GM23338 (cell line): ENCODE results near the gene MAPKBP1. TPM values are rescaled to one million over a fixed set of nuclear protein-coding genes. Genes with fewer than 3 reads are reported as not detected.

Source experiments
- ATAC-seq: fragments of 200-7000 bp; cut with Tn5 transposase; 3 replicates; pipeline ENCODE4 v1.9.1; 2020
- DNase-seq: peaks from one replicate; pipeline ENCODE4 v3.0.0-alpha.2; 2015; ENCODE audit warnings: low spot score
- H2AFZ ChIP-seq: fragments of 200-600 bp; sonication (generic); 2 replicates; pipeline ENCODE4 v1.8.0; 2016; ENCODE audit warnings: antibody characterized with exemption, mild to moderate bottlenecking, moderate library complexity
- H3F3A ChIP-seq: fragments of 200-600 bp; sonication (generic); replicated peaks from 2 replicates; pipeline ENCODE4 v1.8.0; 2017; ENCODE audit warnings: antibody characterized with exemption, mixed run types, low read depth
- H3K27ac ChIP-seq: fragments of 200-600 bp; sonication (generic); 2 replicates; pipeline ENCODE4 v1.6.1; 2016; ENCODE audit warnings: low read depth
- H3K27me3 ChIP-seq: fragments of 200-600 bp; sonication (generic); 2 replicates; pipeline ENCODE4 v1.8.0; 2016; ENCODE audit warnings: mild to moderate bottlenecking, mixed run types, moderate library complexity; ENCODE audit not compliant: insufficient read depth
- H3K36me3 ChIP-seq: fragments of 200-600 bp; sonication (generic); 2 replicates; pipeline ENCODE4 v1.8.0; 2016; ENCODE audit warnings: mild to moderate bottlenecking; ENCODE audit not compliant: insufficient read depth
- H3K4me1 ChIP-seq: fragments of 200-600 bp; sonication (generic); 2 replicates; pipeline ENCODE4 v1.8.0; 2016; ENCODE audit warnings: mild to moderate bottlenecking, moderate library complexity; ENCODE audit not compliant: insufficient read depth
- H3K4me2 ChIP-seq: fragments of 200-600 bp; sonication (generic); 2 replicates; pipeline ENCODE4 v1.7.1; 2017; ENCODE audit warnings: mixed run types
- H3K4me3 ChIP-seq: fragments of 200-600 bp; sonication (generic); 2 replicates; pipeline ENCODE4 v1.6.1; 2016; ENCODE audit warnings: mixed run types
- H3K79me2 ChIP-seq: fragments of 200-600 bp; sonication (generic); replicated peaks from 2 replicates; pipeline ENCODE4 v1.8.0; 2017; ENCODE audit warnings: mild to moderate bottlenecking; ENCODE audit not compliant: insufficient read depth
- H3K9me2 ChIP-seq: fragments of 200-600 bp; sonication (generic); 2 replicates; pipeline ENCODE4 v1.8.0; 2017; ENCODE audit not compliant: insufficient read depth
- H4K20me1 ChIP-seq: fragments of 200-600 bp; sonication (generic); replicated peaks from 2 replicates; pipeline ENCODE4 v1.8.0; 2017; ENCODE audit warnings: mild to moderate bottlenecking; ENCODE audit not compliant: insufficient read depth
- H3K27ac Mint-ChIP-seq: 2 replicates; pipeline ENCODE4 v1.8.0; 2020; ENCODE audit warnings: inconsistent platforms, mild to moderate bottlenecking, moderate library complexity, mixed read lengths
- H3K27me3 Mint-ChIP-seq: 3 replicates; pipeline ENCODE4 v1.8.0; 2022; ENCODE audit warnings: low read depth, mild to moderate bottlenecking, moderate library complexity, mixed read lengths, inconsistent platforms; ENCODE audit not compliant: insufficient read depth, poor library complexity
- H3K36me3 Mint-ChIP-seq: 3 replicates; pipeline ENCODE4 v1.8.0; 2021; ENCODE audit warnings: low read depth, mild to moderate bottlenecking, inconsistent platforms, moderate library complexity, mixed read lengths
- H3K4me1 Mint-ChIP-seq: 3 replicates; pipeline ENCODE4 v1.8.0; 2020; ENCODE audit warnings: mild to moderate bottlenecking, inconsistent platforms, mixed read lengths
- H3K4me3 Mint-ChIP-seq: 3 replicates; pipeline ENCODE4 v1.8.0; 2021; ENCODE audit warnings: moderate library complexity, mild to moderate bottlenecking, inconsistent platforms, mixed read lengths
- H3K9me3 Mint-ChIP-seq: 3 replicates; pipeline ENCODE4 v1.8.0; 2020; ENCODE audit warnings: moderate library complexity, mild to moderate bottlenecking, inconsistent platforms, mixed read lengths
- CREB1 ChIP-seq: fragments of 250-450 bp; sonication (Bioruptor Pico); IDR thresholded peaks from 2 replicates; pipeline ENCODE4 v1.5.0; 2020; ENCODE audit warnings: low read depth, mild to moderate bottlenecking, moderate library complexity
- EZH2 ChIP-seq: fragments of 200-600 bp; sonication (generic); IDR thresholded peaks from one replicate; pipeline ENCODE4 v1.8.0; 2017; ENCODE audit warnings: antibody characterized with exemption, mild to moderate bottlenecking, low read depth; ENCODE audit not compliant: unreplicated experiment
- EZH2phosphoT487 ChIP-seq: fragments of 200-600 bp; sonication (generic); IDR thresholded peaks from one replicate; pipeline ENCODE4 v1.8.1; 2018; ENCODE audit warnings: antibody characterized with exemption; ENCODE audit not compliant: unreplicated experiment
- JUNB ChIP-seq: IDR thresholded peaks from one replicate; pipeline ENCODE4 v1.6.1; 2016; ENCODE audit warnings: antibody characterized with exemption; ENCODE audit not compliant: unreplicated experiment
- NANOG ChIP-seq: IDR thresholded peaks from 2 replicates; pipeline ENCODE4 v1.6.1; 2016; ENCODE audit warnings: antibody characterized with exemption, borderline replicate concordance
- POLR2AphosphoS5 ChIP-seq: IDR thresholded peaks from 2 replicates; pipeline ENCODE4 v1.6.1; 2016; ENCODE audit warnings: antibody characterized with exemption, low read depth
- STAT1 ChIP-seq: IDR thresholded peaks from one replicate; pipeline ENCODE4 v1.6.1; 2016; ENCODE audit warnings: antibody characterized with exemption; ENCODE audit not compliant: unreplicated experiment
- ZNF114 ChIP-seq: fragments of 250-450 bp; sonication (Bioruptor Pico); IDR thresholded peaks from 2 replicates; pipeline ENCODE4 v1.5.0; 2020; ENCODE audit warnings: mild to moderate bottlenecking, moderate library complexity
- polyA plus RNA-seq: library from polyadenylated mRNA; unstranded; fragments of >200 nt; fragmentation: Nextera tagmentation; extraction: Ambion mirVana; gene quantifications from 2 replicates; pipeline ENCODE4 v1.2.1, GENCODE V29; 2016
- total RNA-seq: library from RNA; depleted of rRNA; stranded (reverse); fragments of >200 nt; shearing (Covaris generic); gene quantifications from 2 replicates; pipeline ENCODE4 v1.2.3, GENCODE V29; 2014
- TF ChIP-seq, protein P1 (sequence below), 2 experiments: fragments of 200-600 bp in 1 of 2; sonication (generic) in 1 of 2; conservative IDR thresholded peaks; 2 replicates each; pipeline versions ENCODE4 v1.5.1 to v1.6.1; 2016 to 2017; ENCODE audit warnings: antibody characterized with exemption in 2 of 2, low read depth in 2 of 2, mild to moderate bottlenecking in 2 of 2, moderate library complexity in 1 of 2
- TF ChIP-seq, protein P2 (sequence below): IDR thresholded peaks from one replicate; pipeline ENCODE4 v1.6.1; 2018; ENCODE audit warnings: antibody characterized with exemption; ENCODE audit not compliant: unreplicated experiment

The MAPKBP1 gene
- total and polyA plus RNA-seq, 2 experiments from 2014 or later, result 1.9 to 8.9 TPM

DNA sequence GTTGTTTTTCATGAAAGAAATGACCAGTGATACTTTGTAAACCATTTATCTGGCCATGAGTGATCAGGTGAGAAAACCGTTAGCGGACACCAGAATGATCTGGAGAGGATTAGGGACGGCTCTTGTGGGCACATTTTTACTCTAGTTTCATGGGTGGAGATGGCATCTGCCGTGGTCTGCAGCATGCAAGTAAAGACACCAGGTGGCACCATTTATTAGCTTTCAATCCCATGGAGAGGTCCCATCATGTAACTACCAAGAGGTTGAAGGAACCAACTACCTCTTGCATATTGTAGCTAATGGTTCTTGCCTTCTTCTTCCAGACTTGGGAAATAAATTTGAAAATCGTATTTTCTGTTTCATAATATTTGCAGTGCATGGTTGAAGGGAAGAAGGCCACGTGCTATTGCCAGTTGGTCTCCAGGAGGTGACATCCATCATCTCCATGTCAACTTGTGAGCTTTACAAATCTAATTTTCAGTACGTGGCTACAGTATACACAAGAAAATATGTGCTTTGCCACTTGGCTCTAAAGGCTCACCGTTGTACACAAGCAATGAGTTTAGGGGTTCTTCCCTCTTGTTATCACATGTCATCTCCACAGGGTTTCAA is 1.5 kb upstream of the MAPKBP1 start:
- peaks cover 8% of the 10 kb centered on the region for H3K79me2 ChIP-seq
- peak overlapping the region; percentile 49 for H3K4me3 ChIP-seq
- no peak overlapping the region for H2AFZ ChIP-seq
- H3K36me3 ChIP-seq, result no peaks in the 10 kb centered on the region
- Mint-ChIP-seq H3K27me3 (peaks cover 2% of the 10 kb centered on the region), H3K4me3 (peak overlapping the region; percentile 86), H3K9me3 (no peaks in the 10 kb centered on the region), H3K27ac (peak overlapping the region; percentile 99; the same call in 1 of the 2 replicates), H3K36me3 (no peaks in the 10 kb centered on the region), H3K4me1 (peaks cover 33% of the 10 kb centered on the region)
- peak overlapping the region; percentile 95 for H3K27ac ChIP-seq
- DNase-seq, result peak; percentile 86
- TF ChIP-seq, protein P1, sequence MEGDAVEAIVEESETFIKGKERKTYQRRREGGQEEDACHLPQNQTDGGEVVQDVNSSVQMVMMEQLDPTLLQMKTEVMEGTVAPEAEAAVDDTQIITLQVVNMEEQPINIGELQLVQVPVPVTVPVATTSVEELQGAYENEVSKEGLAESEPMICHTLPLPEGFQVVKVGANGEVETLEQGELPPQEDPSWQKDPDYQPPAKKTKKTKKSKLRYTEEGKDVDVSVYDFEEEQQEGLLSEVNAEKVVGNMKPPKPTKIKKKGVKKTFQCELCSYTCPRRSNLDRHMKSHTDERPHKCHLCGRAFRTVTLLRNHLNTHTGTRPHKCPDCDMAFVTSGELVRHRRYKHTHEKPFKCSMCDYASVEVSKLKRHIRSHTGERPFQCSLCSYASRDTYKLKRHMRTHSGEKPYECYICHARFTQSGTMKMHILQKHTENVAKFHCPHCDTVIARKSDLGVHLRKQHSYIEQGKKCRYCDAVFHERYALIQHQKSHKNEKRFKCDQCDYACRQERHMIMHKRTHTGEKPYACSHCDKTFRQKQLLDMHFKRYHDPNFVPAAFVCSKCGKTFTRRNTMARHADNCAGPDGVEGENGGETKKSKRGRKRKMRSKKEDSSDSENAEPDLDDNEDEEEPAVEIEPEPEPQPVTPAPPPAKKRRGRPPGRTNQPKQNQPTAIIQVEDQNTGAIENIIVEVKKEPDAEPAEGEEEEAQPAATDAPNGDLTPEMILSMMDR (conservative IDR thresholded peaks at IDR 0.05; ENCODE audit: low read depth in 2 of 2), result peak; percentile 71 to 78
- TF ChIP-seq STAT1, result no peak
- no peaks in the 10 kb centered on the region for H3K27me3 ChIP-seq
- H3K9me2 ChIP-seq, result no peaks in the 10 kb centered on the region
- H3F3A ChIP-seq, result peaks cover 15% of the 10 kb centered on the region
- H4K20me1 ChIP-seq, result no peaks in the 10 kb centered on the region; the same call in 1 of the 2 replicates
- H3K4me1 ChIP-seq, result peaks cover 27% of the 10 kb centered on the region
- ATAC-seq, result peak; percentile 7
- peak overlapping the region; percentile 72 for H3K4me2 ChIP-seq

DNA sequence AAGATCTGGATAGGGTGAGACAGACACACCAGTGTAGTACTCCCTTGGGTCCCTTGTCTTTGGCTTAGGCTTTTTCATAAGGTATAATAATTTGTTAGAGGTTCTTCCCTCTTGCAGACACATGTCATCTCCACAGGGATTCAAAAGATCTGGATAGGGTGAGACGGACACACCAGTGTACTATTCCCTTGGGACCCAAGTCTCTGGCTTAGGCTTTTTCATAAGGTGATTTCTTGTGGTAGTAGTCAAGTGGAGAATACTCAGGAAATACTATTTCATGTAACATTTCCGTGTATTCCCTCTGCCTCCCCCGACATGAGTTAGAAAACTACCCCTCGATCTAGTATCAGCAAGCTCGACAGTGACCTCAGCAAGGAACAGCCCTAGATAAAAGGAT is 954 bp upstream of the MAPKBP1 start:
- ATAC-seq, result no peak
- H3K27ac Mint-ChIP-seq, result peak overlapping the region; percentile 99
- no peak for TF ChIP-seq EZH2
- TF ChIP-seq, protein P1 (conservative IDR thresholded peaks at IDR 0.05; ENCODE audit: low read depth in 2 of 2), result no peak
- TF ChIP-seq ZNF114 (CRISPR knock-in tag), result no peak
- TF ChIP-seq, protein P2, sequence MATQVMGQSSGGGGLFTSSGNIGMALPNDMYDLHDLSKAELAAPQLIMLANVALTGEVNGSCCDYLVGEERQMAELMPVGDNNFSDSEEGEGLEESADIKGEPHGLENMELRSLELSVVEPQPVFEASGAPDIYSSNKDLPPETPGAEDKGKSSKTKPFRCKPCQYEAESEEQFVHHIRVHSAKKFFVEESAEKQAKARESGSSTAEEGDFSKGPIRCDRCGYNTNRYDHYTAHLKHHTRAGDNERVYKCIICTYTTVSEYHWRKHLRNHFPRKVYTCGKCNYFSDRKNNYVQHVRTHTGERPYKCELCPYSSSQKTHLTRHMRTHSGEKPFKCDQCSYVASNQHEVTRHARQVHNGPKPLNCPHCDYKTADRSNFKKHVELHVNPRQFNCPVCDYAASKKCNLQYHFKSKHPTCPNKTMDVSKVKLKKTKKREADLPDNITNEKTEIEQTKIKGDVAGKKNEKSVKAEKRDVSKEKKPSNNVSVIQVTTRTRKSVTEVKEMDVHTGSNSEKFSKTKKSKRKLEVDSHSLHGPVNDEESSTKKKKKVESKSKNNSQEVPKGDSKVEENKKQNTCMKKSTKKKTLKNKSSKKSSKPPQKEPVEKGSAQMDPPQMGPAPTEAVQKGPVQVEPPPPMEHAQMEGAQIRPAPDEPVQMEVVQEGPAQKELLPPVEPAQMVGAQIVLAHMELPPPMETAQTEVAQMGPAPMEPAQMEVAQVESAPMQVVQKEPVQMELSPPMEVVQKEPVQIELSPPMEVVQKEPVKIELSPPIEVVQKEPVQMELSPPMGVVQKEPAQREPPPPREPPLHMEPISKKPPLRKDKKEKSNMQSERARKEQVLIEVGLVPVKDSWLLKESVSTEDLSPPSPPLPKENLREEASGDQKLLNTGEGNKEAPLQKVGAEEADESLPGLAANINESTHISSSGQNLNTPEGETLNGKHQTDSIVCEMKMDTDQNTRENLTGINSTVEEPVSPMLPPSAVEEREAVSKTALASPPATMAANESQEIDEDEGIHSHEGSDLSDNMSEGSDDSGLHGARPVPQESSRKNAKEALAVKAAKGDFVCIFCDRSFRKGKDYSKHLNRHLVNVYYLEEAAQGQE, result no peak
- TF ChIP-seq EZH2phosphoT487, result no peak
- TF ChIP-seq JUNB, result no peak
- no peak for TF ChIP-seq NANOG
- TF ChIP-seq STAT1, result no peak
- no peak for TF ChIP-seq CREB1 (CRISPR knock-in tag)
- TF ChIP-seq POLR2AphosphoS5, result no peak

More for the DNA sequence above, 954 bp upstream of the MAPKBP1 start:
- H2AFZ ChIP-seq, result no peak overlapping the region
- Mint-ChIP-seq H3K4me3 (peak overlapping the region; percentile 86), H3K27me3 (peaks cover 2% of the 10 kb centered on the region), H3K9me3 (no peaks in the 10 kb centered on the region), H3K4me1 (peaks cover 36% of the 10 kb centered on the region), H3K36me3 (no peaks in the 10 kb centered on the region)
- peak overlapping the region; percentile 72 for H3K4me2 ChIP-seq
- H3K27ac ChIP-seq, result peak overlapping the region; percentile 95
- no peak for DNase-seq
- H3K9me2 ChIP-seq, result no peaks in the 10 kb centered on the region
- H3K36me3 ChIP-seq, result no peaks in the 10 kb centered on the region
- H3K4me3 ChIP-seq, result peak overlapping the region; percentile 49
- no peaks in the 10 kb centered on the region; the same call in 1 of the 2 replicates for H4K20me1 ChIP-seq
- peaks cover 27% of the 10 kb centered on the region for H3K4me1 ChIP-seq
- H3F3A ChIP-seq, result peaks cover 15% of the 10 kb centered on the region
- H3K79me2 ChIP-seq, result peaks cover 8% of the 10 kb centered on the region
- H3K27me3 ChIP-seq, result no peaks in the 10 kb centered on the region
